BJ (cell line): Measurements from ENCODE around the gene COL5A1. TPM values are rescaled to one million over a fixed set of nuclear protein-coding genes. Genes with fewer than 3 reads are reported as not detected.

Source experiments
- CTCF ChIA-PET: fragments of 350-600 bp; formaldehyde crosslinking; extraction: SDS; loops from one replicate; lab custom pipeline; 2021; ENCODE audit warnings: antibody characterized with exemption, inconsistent platforms; lab: Yijun Ruan, JAX
- POLR2A ChIA-PET: fragments of 300-600 bp; sonication (Branson Sonifier 250); formaldehyde crosslinking; extraction: SDS; loops from one replicate; lab custom pipeline; 2021; ENCODE audit warnings: antibody characterized with exemption; lab: Charles Lee
- DNase-seq: peaks from one replicate; pipeline ENCODE4 v3.0.0-alpha.2; 2011; ENCODE audit warnings: low read depth
- H3K27me3 ChIP-seq: 2 replicates; pipeline ENCODE4 v1.6.0; 2011; ENCODE audit warnings: low read length; ENCODE audit not compliant: control insufficient read depth, insufficient read depth
- H3K36me3 ChIP-seq: 2 replicates; pipeline ENCODE4 v1.5.1; 2011; ENCODE audit warnings: low read length; ENCODE audit not compliant: control insufficient read depth, insufficient read depth
- H3K4me3 ChIP-seq: 2 replicates; pipeline ENCODE4 v1.5.1; 2011; ENCODE audit warnings: low read depth, mild to moderate bottlenecking, control low read depth, low read length
- polyA plus RNA-seq: library from polyadenylated mRNA; depleted of rRNA; stranded (reverse); fragments of >200 nt; gene quantifications from 2 replicates; pipeline ENCODE4 v1.2.3, GENCODE V29; 2011
- TF ChIP-seq, protein P1 (sequence below): IDR thresholded peaks from 2 replicates; pipeline ENCODE4 v1.5.1; 2011; ENCODE audit warnings: low read depth, mild to moderate bottlenecking, control low read depth, inconsistent platforms, low read length, moderate library complexity; ENCODE audit not compliant: insufficient read depth

Gene COL5A1
- polyA plus RNA-seq, 1 experiment: 251 TPM

DNA sequence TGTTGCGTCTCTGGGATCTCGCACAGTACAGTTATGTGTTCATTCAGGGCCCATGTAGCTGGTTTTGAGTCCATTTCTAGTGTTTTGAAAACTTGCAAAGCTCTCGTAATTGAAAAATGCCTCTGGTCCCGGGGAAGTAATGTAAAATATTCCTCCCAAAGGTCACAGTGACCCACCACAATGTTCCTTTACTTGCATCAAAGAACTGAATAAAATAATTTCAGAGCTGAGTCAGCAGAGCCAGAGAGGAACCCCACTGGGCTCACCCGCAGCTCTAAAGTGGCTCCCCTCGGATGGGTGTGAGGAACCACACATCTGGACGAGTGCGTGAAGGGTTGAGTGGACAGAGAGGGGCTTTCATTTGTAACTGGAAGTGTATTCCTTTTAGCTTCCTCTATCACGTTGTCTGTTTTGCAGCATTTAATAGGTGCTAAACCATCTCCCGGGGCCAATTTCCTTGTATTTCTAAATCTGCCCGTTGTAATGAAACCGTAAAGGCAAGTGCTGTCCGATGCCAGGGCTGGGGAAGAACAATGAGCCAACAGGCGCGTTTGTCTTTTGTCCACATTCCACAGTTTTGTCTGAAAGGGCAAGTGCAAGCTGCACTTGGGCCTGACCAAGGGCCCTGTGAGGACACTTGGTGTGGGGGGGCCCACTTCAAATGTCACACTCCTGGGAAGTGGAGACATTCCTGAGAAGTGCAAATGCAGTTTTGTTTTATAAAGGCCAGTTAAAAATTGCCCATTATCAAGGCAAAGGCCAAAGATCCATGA, 29.9 kb downstream of the COL5A1 start:
- Histone ChIP-seq H3K27me3 (no peaks in the 10 kb centered on the region), H3K36me3 (peaks cover 11% of the 10 kb centered on the region), H3K4me3 (no peak overlapping the region)
- no peak for DNase-seq
- TF ChIP-seq, protein P1, sequence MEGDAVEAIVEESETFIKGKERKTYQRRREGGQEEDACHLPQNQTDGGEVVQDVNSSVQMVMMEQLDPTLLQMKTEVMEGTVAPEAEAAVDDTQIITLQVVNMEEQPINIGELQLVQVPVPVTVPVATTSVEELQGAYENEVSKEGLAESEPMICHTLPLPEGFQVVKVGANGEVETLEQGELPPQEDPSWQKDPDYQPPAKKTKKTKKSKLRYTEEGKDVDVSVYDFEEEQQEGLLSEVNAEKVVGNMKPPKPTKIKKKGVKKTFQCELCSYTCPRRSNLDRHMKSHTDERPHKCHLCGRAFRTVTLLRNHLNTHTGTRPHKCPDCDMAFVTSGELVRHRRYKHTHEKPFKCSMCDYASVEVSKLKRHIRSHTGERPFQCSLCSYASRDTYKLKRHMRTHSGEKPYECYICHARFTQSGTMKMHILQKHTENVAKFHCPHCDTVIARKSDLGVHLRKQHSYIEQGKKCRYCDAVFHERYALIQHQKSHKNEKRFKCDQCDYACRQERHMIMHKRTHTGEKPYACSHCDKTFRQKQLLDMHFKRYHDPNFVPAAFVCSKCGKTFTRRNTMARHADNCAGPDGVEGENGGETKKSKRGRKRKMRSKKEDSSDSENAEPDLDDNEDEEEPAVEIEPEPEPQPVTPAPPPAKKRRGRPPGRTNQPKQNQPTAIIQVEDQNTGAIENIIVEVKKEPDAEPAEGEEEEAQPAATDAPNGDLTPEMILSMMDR: no peak
- ChIA-PET POLR2A (interaction anchor here (1.2 kb wide), 1 partner anchor 183 kb away, joined by 6 read pairs; no protein-coding TSS in a partner anchor), CTCF (interaction anchor here (0.6 to 4.3 kb wide), 11 partner anchors 8 to 328 kb away, joined by 3 to 25 read pairs (median 3); no protein-coding TSS in a partner anchor)

DNA sequence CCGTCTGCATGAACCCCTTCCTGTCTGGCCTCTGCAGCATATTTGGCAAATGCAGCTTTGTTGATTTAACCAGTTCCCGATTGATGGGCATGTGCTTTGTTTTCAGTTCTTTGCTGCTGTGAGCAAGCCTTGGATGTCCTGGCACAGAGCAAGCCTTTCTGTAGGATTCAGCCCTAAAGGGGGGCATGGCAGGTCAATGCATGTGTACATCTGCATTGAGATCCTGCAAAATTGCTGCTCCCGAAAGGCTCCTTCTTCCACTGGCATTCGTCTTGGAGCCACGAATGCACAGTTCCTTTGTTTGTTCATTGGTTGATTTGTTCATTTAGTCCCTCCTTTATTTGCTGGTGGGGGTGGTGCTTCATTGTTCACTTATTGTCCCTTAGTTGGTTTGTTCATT, 34.8 kb downstream of the COL5A1 start:
- CTCF ChIA-PET: interaction anchor here (0.9 to 2.6 kb wide), 4 partner anchors 11 to 227 kb away, joined by 3 to 12 read pairs (median 4); no protein-coding TSS in a partner anchor
- Histone ChIP-seq H3K36me3 (peaks cover 9% of the 10 kb centered on the region), H3K4me3 (no peak overlapping the region), H3K27me3 (no peaks in the 10 kb centered on the region)
- TF ChIP-seq, protein P1: no peak
- POLR2A ChIA-PET: interaction anchor here (0.6 kb wide), 1 partner anchor 1115 kb away, joined by 3 read pairs; no protein-coding TSS in a partner anchor
- no peak for DNase-seq

DNA sequence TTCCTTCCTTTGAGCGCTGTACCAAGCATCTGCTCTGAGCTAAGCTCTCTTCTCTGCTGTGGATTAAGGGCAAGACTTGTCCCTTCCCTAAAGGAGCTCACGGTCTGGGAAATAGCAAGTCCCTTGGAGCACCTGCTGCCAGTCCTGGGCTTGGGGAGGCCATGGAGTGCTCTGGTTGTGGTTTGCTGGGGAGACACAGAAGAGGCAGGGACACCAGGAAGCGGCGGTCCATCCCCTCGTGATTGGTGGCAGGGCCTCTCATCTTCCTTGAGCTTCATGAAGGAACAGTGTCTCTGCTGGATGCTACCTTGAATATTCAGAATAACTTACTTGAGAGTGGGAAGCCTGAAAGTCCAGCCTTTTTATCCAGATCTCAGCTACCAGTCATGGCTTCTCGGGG, 35.3 kb downstream of the COL5A1 start:
- TF ChIP-seq, protein P1: no peak
- DNase-seq: no peak
- POLR2A ChIA-PET: interaction anchor here (0.6 kb wide), 1 partner anchor 1115 kb away, joined by 3 read pairs; no protein-coding TSS in a partner anchor
- CTCF ChIA-PET: interaction anchor here (0.6 to 2.6 kb wide), 5 partner anchors 11 to 227 kb away, joined by 3 to 12 read pairs (median 4); no protein-coding TSS in a partner anchor
- no peaks in the 10 kb centered on the region for H3K27me3 ChIP-seq
- H3K4me3 ChIP-seq: no peak overlapping the region
- peaks cover 9% of the 10 kb centered on the region for H3K36me3 ChIP-seq

DNA sequence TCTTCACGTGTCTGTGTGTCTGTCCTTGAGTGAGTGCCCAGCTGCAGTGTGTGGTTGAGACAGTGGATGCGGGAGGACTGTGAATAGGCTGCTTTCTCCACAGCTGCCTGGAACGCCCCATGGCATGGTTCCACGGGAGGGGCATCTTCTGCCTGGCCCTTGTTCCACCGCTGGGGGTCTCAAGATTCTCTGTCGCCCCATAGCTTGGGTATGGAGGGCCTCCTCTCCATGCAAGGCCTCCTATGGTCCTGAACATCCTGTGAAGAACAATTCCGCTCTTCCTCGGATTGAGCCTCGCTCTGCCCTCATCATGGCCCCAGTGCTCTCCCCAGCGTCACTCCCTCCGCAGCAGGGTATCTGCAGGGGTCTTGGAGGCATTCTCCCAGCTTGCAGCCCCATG, 36.1 kb downstream of the COL5A1 start:
- Histone ChIP-seq H3K36me3 (peaks cover 11% of the 10 kb centered on the region), H3K27me3 (no peaks in the 10 kb centered on the region), H3K4me3 (no peak overlapping the region)
- ChIA-PET POLR2A (no interaction called here), CTCF (interaction anchor here (1.4 to 2.6 kb wide), 2 partner anchors 12 to 229 kb away, joined by 5 to 12 read pairs; no protein-coding TSS in a partner anchor)
- TF ChIP-seq, protein P1: no peak
- no peak for DNase-seq

DNA sequence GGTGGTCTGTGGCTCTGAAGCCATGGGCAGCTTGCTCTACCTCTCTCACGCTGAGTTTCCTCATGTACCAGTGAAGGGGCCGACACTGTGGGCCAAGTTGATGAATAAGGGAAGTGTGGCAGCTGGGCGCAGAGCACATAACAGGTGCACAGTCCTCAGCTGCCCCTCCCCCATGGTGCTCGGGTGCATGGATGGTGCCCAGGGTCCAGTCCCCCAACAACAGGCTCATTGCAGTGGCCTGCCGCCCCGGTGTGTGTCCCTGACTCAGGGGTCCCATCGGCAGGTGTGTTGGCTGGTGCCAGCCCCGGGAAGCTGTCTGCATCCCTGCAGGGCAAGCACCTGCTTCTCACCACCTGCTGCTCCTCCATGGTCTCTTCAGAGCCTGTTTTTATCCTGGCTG, 36.6 kb downstream of the COL5A1 start:
- H3K36me3 ChIP-seq: peaks cover 11% of the 10 kb centered on the region
- ChIA-PET CTCF (interaction anchor here (1.4 to 2.6 kb wide), 2 partner anchors 12 to 229 kb away, joined by 5 to 12 read pairs; no protein-coding TSS in a partner anchor), POLR2A (no interaction called here)
- H3K4me3 ChIP-seq: no peak overlapping the region
- TF ChIP-seq, protein P1: no peak
- H3K27me3 ChIP-seq: no peaks in the 10 kb centered on the region
- DNase-seq: no peak
